Naive thymus-derived CD8-positive, alpha-beta T cell (primary cell): Measurements from ENCODE around the gene CLEC2B. TPM values are rescaled to one million over a fixed set of nuclear protein-coding genes. Genes with fewer than 3 reads are reported as not detected.
"Not testable (repeated sequence)": the region's sequence is repeated elsewhere in the genome, so short reads cannot be mapped to it uniquely, and the experiment has no call there.

Source experiments
- ATAC-seq, 2 donors: fragments of 150-1000 bp; cut with Tn5 transposase in 1 of 2; sonication (Bioruptor Pico), chemical (Tn5 transposase) in 1 of 2; 1 replicate in 1 of 2; 2 replicates in 1 of 2; pipeline ENCODE4 v1.10.0; 2021; ENCODE audit warnings: mild to moderate bottlenecking in 2 of 2, moderate library complexity in 2 of 2
- POLR2A ChIA-PET: fragments of 350-600 bp; sonication (Branson Sonifier 250); formaldehyde crosslinking; loops from one replicate; lab custom pipeline; 2021; ENCODE audit warnings: antibody characterized with exemption; lab: Charles Lee
- DNase-seq, 10 donors: peaks; one replicate each; pipeline versions ENCODE4 v3.0.0 to v3.0.0-alpha.2; 2020 to 2022
- H3K27ac Mint-ChIP-seq, 10 donors: one replicate each; pipeline ENCODE4 v1.8.0; 2020 to 2022; ENCODE audit warnings: mild to moderate bottlenecking in 10 of 10, mixed read lengths in 10 of 10, moderate library complexity in 4 of 10, inconsistent platforms in 1 of 10
- H3K27me3 Mint-ChIP-seq, 5 donors: one replicate each; pipeline ENCODE4 v1.8.0; 2021 to 2022; ENCODE audit warnings: mixed read lengths in 5 of 5
- H3K36me3 Mint-ChIP-seq, 3 donors: one replicate each; pipeline ENCODE4 v1.8.0; 2020 to 2022; ENCODE audit warnings: mixed read lengths in 3 of 3, mild to moderate bottlenecking in 2 of 3, inconsistent platforms in 1 of 3
- H3K4me1 Mint-ChIP-seq, 4 donors: one replicate each; pipeline ENCODE4 v1.8.0; 2021 to 2022; ENCODE audit warnings: mixed read lengths in 4 of 4
- H3K4me3 Mint-ChIP-seq, 10 donors: one replicate each; pipeline ENCODE4 v1.8.0; 2020 to 2022; ENCODE audit warnings: mild to moderate bottlenecking in 10 of 10, mixed read lengths in 10 of 10, moderate library complexity in 6 of 10, inconsistent platforms in 1 of 10
- H3K9me3 Mint-ChIP-seq, 9 donors: one replicate each; pipeline ENCODE4 v1.8.0; 2020 to 2022; ENCODE audit warnings: mixed read lengths in 9 of 9, mild to moderate bottlenecking in 3 of 9, inconsistent platforms in 1 of 9, moderate library complexity in 1 of 9
- polyA plus RNA-seq, 3 donors: library from polyadenylated mRNA; unstranded; fragments of 300-500 nt; fragmentation: Illumina TruSeq; gene quantifications; one replicate each; pipeline ENCODE4 v1.2.3, GENCODE V29; 2021
- total RNA-seq, 8 experiments: library from RNA in 2 of 8; stranded (reverse) in 2 of 8; gene quantifications; one replicate each; pipeline ENCODE4 v1.2.3 and lab custom pipeline; 2021 to 2026

The CLEC2B gene
- total and polyA plus RNA-seq, 5 experiments from 2014 or later = 36.8 to 95.6 (median 78.4) TPM

DNA sequence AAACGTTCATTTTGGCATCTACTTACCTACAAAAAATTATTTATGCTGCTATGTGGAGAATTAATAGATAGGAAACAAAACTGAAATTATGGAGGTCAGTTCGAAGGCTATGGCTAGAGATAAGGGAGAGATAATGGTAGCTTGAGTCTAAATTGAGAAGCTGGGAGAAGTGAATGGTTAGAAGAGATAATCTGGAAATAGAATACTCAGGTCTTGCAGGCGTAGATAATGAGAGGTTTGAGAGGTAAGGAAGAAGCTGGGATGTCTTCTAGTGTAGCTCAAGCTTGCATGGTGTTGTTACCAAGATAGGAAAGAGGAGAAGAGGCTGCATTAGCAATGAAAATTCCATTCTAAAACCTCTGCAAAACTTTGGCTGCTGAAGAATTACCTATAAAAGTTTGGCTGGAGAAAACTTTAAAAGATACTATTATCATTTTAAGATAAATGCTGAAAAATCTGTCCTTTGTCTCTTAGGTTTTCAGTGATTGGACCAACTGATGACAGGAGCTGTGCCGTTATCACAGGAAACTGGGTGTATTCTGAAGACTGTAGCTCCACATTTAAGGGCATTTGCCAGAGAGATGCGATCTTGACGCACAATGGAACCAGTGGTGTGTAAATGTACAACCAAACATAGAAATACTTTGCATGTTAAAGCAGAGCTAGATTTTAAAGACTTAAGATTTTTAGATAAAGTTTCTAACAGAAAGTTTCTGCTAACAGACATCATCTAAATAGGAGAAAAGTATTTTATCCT, 26.2 kb upstream of the CLEC2B start:
- Mint-ChIP-seq H3K36me3 (no peaks in the 10 kb centered on the region), H3K4me1 (peaks cover 6 to 31% (median 11%) of the 10 kb centered on the region in 4 donors), H3K4me3 (no peak overlapping the region), H3K27ac (no peak overlapping the region), H3K27me3 (no peaks in the 10 kb centered on the region), H3K9me3 (no peaks in the 10 kb centered on the region)
- POLR2A ChIA-PET = interaction anchor here (0.7 kb wide), 1 partner anchor 60 kb away, joined by 4 read pairs; no protein-coding TSS in a partner anchor
- DNase-seq (no peak), ATAC-seq (no peak)

- POLR2A ChIA-PET = interaction anchor here (0.7 kb wide), 1 partner anchor 374 kb away, joined by 3 read pairs; no protein-coding TSS in a partner anchor
- Mint-ChIP-seq H3K27ac (peak overlapping the region in 6 of 10 donors; percentile 4 to 79 (median 31)), H3K36me3 (no peaks in the 10 kb centered on the region), H3K4me1 (peaks cover 3 to 13% (median 10%) of the 10 kb centered on the region in 4 donors), H3K4me3 (no peak overlapping the region), H3K9me3 (no peaks in the 10 kb centered on the region), H3K27me3 (no peaks in the 10 kb centered on the region)
- DNase-seq (no peak), ATAC-seq (no peak)
These were observed 19.6 kb upstream of the CLEC2B start for GRCh38 chr12:9888665-9889273.

DNA sequence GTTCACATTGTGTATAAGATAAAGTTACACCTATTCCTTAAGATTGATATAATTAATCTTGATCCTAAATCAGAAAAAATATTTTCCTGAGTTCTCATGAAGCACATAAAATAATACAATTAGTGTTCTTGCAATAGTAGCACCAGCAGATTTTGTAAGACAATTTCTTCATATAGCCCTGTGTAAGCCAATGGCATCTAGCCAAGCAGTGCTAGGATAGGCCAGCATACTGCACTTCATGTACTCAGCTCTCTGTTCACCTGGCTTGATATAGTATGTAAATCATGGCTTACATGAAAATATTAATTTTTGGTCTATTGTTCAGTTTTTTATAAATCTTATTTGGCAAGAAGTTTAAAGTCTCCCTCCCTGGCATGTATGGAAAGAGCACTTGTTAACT, 14.0 kb upstream of the CLEC2B start:
- H3K9me3 Mint-ChIP-seq = no peaks in the 10 kb centered on the region
- DNase-seq (no peak), ATAC-seq (no peak)
- no peak overlapping the region for H3K27ac Mint-ChIP-seq
- H3K4me3 Mint-ChIP-seq = no peak overlapping the region
- H3K4me1 Mint-ChIP-seq = peaks cover 0 to 12% (median 7%) of the 10 kb centered on the region in 4 donors
- no peaks in the 10 kb centered on the region for H3K27me3 Mint-ChIP-seq
- no peaks in the 10 kb centered on the region for H3K36me3 Mint-ChIP-seq
- POLR2A ChIA-PET = interaction anchor here (1.5 kb wide), 1 partner anchor 9 kb away, joined by 3 read pairs; no protein-coding TSS in a partner anchor

GRCh38 chr12:9881988-9882387, 12.8 kb upstream of the CLEC2B start:
- Mint-ChIP-seq H3K4me3 (no peak overlapping the region), H3K9me3 (no peaks in the 10 kb centered on the region)
- POLR2A ChIA-PET = interaction anchor here (1.5 kb wide), 1 partner anchor 8 kb away, joined by 3 read pairs; no protein-coding TSS in a partner anchor

DNA sequence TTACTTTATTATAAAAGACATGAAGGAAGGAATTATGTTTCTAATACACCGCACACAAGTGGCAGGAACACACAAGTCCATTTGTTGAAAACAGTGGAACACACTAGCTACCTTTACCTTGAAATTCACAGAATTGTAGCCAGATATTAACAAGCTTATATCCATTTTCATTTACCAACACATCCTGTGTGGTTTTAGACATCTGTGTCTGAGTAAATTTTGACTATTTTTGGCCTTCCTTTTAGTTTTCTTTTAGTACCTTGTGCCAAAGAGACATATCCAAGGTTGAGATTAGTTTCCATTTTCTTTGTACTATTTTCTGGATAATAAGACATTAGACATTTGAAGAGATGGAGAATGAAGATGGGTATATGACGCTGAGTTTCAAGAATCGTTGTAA, 12.1 kb upstream of the CLEC2B start, which contains the start of gene KLRF2:
TSS of gene KLRF2 (plus strand) at position 244 of the 400 bp plus-strand sequence. CDS start at position 351, 107 bp downstream.
- POLR2A ChIA-PET = no interaction called here

More at GRCh38 chr12:9881988-9882387, 12.8 kb upstream of the CLEC2B start:
- Mint-ChIP-seq H3K4me1 (peaks cover 0 to 12% (median 7%) of the 10 kb centered on the region in 4 donors), H3K27me3 (no peaks in the 10 kb centered on the region), H3K36me3 (no peaks in the 10 kb centered on the region), H3K27ac (no peak overlapping the region)
- DNase-seq (no peak), ATAC-seq (no peak)

GRCh38 chr12:9880532-9881078, 11.5 kb upstream of the CLEC2B start:
- Mint-ChIP-seq H3K27me3 (no peaks in the 10 kb centered on the region), H3K4me1 (peaks cover 0 to 12% (median 7%) of the 10 kb centered on the region in 4 donors), H3K4me3 (no peak overlapping the region), H3K36me3 (no peaks in the 10 kb centered on the region), H3K9me3 (no peaks in the 10 kb centered on the region), H3K27ac (no peak overlapping the region)
- POLR2A ChIA-PET = no interaction called here
- no peak for ATAC-seq
- no peak for DNase-seq

More for the DNA sequence above, 12.1 kb upstream of the CLEC2B start, which contains the start of gene KLRF2:
- no peaks in the 10 kb centered on the region for H3K27me3 Mint-ChIP-seq
- ATAC-seq (no peak), DNase-seq (no peak)
- H3K36me3 Mint-ChIP-seq = no peaks in the 10 kb centered on the region
- H3K4me1 Mint-ChIP-seq = peaks cover 0 to 12% (median 7%) of the 10 kb centered on the region in 4 donors
- H3K27ac Mint-ChIP-seq = peak within 1 kb of the TSS in 1 of 10 donors; percentile 72
- H3K9me3 Mint-ChIP-seq = no peaks in the 10 kb centered on the region
- no peak within 1 kb of the TSS for H3K4me3 Mint-ChIP-seq

DNA sequence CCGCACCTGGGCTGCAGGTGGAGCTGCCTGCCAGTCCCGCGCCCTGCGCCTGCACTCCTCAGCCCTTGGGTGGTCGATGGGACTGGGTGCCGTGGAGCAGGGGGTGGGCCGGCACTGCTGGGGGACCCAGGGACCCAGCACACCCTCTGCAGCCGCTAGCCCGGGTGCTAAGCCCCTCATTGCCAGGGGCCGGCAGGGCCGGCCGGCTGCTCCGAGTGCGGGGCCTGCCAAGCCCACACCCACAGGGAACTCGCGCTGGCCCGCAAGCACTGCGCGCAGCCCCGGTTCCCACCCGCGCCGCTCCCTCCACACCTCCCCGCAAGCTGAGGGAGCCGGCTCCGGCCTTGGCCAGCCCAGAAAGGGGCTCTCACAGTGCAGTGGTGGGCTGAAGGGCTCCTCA, 7.0 kb upstream of the CLEC2B start:
- DNase-seq, H3K36me3 Mint-ChIP-seq, H3K27ac Mint-ChIP-seq, ATAC-seq, H3K4me3 Mint-ChIP-seq, H3K9me3 Mint-ChIP-seq, H3K27me3 Mint-ChIP-seq: not testable (repeated sequence)
- H3K4me1 Mint-ChIP-seq = peaks cover 11 to 20% (median 18%) of the 10 kb centered on the region in 4 donors
- POLR2A ChIA-PET = interaction anchor here (1.0 to 1.6 kb wide), 2 partner anchors 11 to 36 kb away, joined by 3 to 4 read pairs; no protein-coding TSS in a partner anchor

- Mint-ChIP-seq H3K4me3 (no peak overlapping the region), H3K9me3 (no peaks in the 10 kb centered on the region), H3K27me3 (no peaks in the 10 kb centered on the region), H3K4me1 (peaks cover 18 to 28% (median 21%) of the 10 kb centered on the region in 4 donors), H3K36me3 (no peaks in the 10 kb centered on the region), H3K27ac (peak overlapping the region in 5 of 10 donors; percentile 58 to 96 (median 69))
- POLR2A ChIA-PET = interaction anchor here (0.5 to 1.3 kb wide), 4 partner anchors 31 to 1108 kb away, joined by 3 to 5 read pairs (median 4); no protein-coding TSS in a partner anchor
- ATAC-seq (no peak), DNase-seq (no peak)
These were observed 3.6 kb upstream of the CLEC2B start for GRCh38 chr12:9872742-9873141.

GRCh38 chr12:9872162-9872561, 3.0 kb upstream of the CLEC2B start:
- no peak for DNase-seq
- H3K27ac Mint-ChIP-seq = peak overlapping the region in 5 of 10 donors; percentile 11 to 96 (median 40)

DNA sequence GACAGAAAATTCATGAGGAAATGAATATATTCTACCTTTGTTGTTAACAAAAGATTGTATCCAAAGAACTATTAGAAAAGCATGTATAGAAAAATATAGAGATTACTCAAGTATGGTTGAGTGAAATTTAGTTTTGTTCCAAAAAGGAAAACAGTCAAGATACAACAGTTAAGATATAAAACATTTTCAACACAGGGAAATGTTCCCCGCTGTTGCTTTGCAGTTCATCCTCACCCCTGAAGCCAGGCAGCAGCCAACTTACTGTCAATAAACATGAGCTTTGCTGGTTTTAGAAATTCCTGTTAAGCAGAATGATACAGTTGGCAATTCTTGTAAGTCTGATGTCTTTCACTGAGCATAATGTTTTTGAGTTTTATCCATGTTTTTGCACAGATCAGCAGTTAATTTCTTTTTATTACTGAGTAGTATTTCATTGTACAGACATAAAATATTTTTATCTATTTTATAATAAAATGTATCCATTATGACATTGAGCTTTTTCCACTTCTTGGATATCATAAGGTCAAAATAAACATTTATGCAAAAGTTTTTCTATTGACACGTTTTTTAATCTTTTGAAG, 1.2 kb upstream of the CLEC2B start:
- peaks cover 18 to 41% (median 23%) of the 10 kb centered on the region in 4 donors for H3K4me1 Mint-ChIP-seq

More at GRCh38 chr12:9872162-9872561, 3.0 kb upstream of the CLEC2B start:
- no peaks in the 10 kb centered on the region for H3K27me3 Mint-ChIP-seq
- H3K9me3 Mint-ChIP-seq = no peaks in the 10 kb centered on the region
- no peaks in the 10 kb centered on the region for H3K36me3 Mint-ChIP-seq
- POLR2A ChIA-PET = interaction anchor here (0.5 to 2.6 kb wide), 4 partner anchors 32 to 1108 kb away, joined by 3 to 17 read pairs (median 4); no protein-coding TSS in a partner anchor
- no peak for ATAC-seq
- no peak overlapping the region for H3K4me3 Mint-ChIP-seq
- peaks cover 18 to 28% (median 21%) of the 10 kb centered on the region in 4 donors for H3K4me1 Mint-ChIP-seq

GRCh38 chr12:9868951-9869306, 225 bp downstream of the CLEC2B start:
- ATAC-seq (no peak), DNase-seq (no peak)
- H3K27ac Mint-ChIP-seq = peak overlapping the region; percentile 69 to 100 (median 98)
- H3K27me3 Mint-ChIP-seq = no peaks in the 10 kb centered on the region
- POLR2A ChIA-PET = interaction anchor here (0.6 to 4.0 kb wide), 16 partner anchors 17 to 690 kb away, joined by 3 to 26 read pairs (median 4); no protein-coding TSS in a partner anchor
- H3K4me1 Mint-ChIP-seq = peaks cover 21 to 56% (median 34%) of the 10 kb centered on the region in 4 donors
- peaks cover 3 to 4% (median 3%) of the 10 kb centered on the region in 3 donors for H3K36me3 Mint-ChIP-seq
- peak overlapping the region; percentile 89 to 96 (median 90) for H3K4me3 Mint-ChIP-seq
- peaks cover 0 to 4% (median 2%) of the 10 kb centered on the region in 9 donors for H3K9me3 Mint-ChIP-seq

More for the DNA sequence above, 1.2 kb upstream of the CLEC2B start:
- ATAC-seq (no peak), DNase-seq (peak in 3 of 10 donors; percentile 14 to 37 (median 28))
- POLR2A ChIA-PET = interaction anchor here (0.6 to 2.6 kb wide), 3 partner anchors 17 to 36 kb away, joined by 3 to 17 read pairs (median 3); no protein-coding TSS in a partner anchor
- peak overlapping the region; percentile 89 to 96 (median 90) for H3K4me3 Mint-ChIP-seq
- no peaks in the 10 kb centered on the region for H3K36me3 Mint-ChIP-seq
- no peaks in the 10 kb centered on the region for H3K9me3 Mint-ChIP-seq
- H3K27ac Mint-ChIP-seq = peak overlapping the region; percentile 96 to 100 (median 98)
- H3K27me3 Mint-ChIP-seq = no peaks in the 10 kb centered on the region
